BLaER1 (cell line): ENCODE results near the gene HOXB13.

Experiments used
- H3K27ac ChIP-seq: shearing (Covaris generic); formaldehyde crosslinking; 2 replicates; pipeline ENCODE4 v1.8.1; 2022
- H3K27me3 ChIP-seq: shearing (Covaris generic); formaldehyde crosslinking; 2 replicates; pipeline ENCODE4 v1.8.1; 2022
- H3K36me3 ChIP-seq: shearing (Covaris generic); formaldehyde crosslinking; 2 replicates; pipeline ENCODE4 v1.8.1; 2022
- H3K4me1 ChIP-seq: shearing (Covaris generic); formaldehyde crosslinking; 2 replicates; pipeline ENCODE4 v1.8.1; 2022
- H3K4me2 ChIP-seq: shearing (Covaris generic); formaldehyde crosslinking; 2 replicates; pipeline ENCODE4 v1.8.1; 2022
- H3K4me3 ChIP-seq: shearing (Covaris generic); formaldehyde crosslinking; 2 replicates; pipeline ENCODE4 v1.8.1; 2022
- H3K9ac ChIP-seq: shearing (Covaris generic); formaldehyde crosslinking; 2 replicates; pipeline ENCODE4 v1.8.1; 2022
- H3K9me3 ChIP-seq: shearing (Covaris generic); formaldehyde crosslinking; 2 replicates; pipeline ENCODE4 v1.8.1; 2022
- H4K20me1 ChIP-seq: shearing (Covaris generic); formaldehyde crosslinking; 2 replicates; pipeline ENCODE4 v1.8.1; 2022
- Cebpa-rat ChIP-seq: shearing (Covaris generic); IDR thresholded peaks from 2 replicates; pipeline ENCODE4 v1.8.1; 2022

HOXB13 gene

DNA sequence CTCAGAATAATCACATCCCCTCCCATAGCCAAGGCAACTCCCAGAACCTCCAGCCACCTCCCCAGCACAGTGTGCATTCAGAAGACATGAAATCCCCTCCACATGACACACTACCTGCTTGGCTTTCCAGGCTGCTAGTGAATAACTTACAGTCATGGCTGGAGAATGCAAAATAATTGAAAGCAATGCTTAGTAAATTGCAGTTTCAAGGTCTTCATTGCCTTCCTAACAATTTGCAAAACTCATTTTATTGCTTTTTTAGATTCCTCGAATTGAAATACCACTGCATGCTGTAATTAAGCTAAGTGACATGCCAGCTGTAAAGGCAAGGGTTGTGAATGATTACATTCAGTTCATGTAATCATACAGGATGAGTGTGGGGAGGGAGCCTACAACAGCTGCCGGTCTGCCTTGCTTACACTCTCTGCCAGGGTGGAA is 29.0 kb upstream of the HOXB13 start:
- H3K4me2 ChIP-seq: no peak overlapping the region
- no peaks in the 10 kb centered on the region; the same call in 1 of the 2 replicates for H3K4me1 ChIP-seq
- no peaks in the 10 kb centered on the region; the same call in 1 of the 2 replicates for H3K9me3 ChIP-seq
- H3K36me3 ChIP-seq: no peaks in the 10 kb centered on the region
- peaks cover 52% of the 10 kb centered on the region for H4K20me1 ChIP-seq
- no peak overlapping the region for H3K4me3 ChIP-seq
- no peak overlapping the region for H3K27ac ChIP-seq
- no peak for TF ChIP-seq Cebpa-rat
- peaks cover 76% of the 10 kb centered on the region for H3K27me3 ChIP-seq
- H3K9ac ChIP-seq: no peak overlapping the region

DNA sequence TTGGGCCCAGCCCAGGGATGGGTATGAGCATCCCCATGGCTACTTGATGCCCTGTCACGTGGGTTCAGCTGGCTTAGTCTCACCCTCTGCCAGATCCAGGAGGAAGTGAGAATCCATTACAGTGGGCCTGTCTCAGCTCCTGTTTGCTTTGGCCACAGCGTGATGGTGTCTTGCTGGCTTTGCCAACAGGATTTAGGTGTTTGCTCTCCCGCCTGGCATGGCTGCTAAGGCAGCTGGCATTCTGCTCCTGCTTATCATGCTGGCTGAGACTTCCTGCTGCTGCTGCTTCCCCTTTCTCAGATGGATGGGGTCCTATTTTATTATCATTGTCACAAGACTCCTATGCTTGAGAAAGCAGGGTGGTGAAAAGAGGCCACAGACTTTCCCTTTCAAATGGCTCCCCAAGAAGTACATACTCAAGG is 28.3 kb upstream of the HOXB13 start:
- Histone ChIP-seq H3K4me3 (no peak overlapping the region), H3K27me3 (peaks cover 79% of the 10 kb centered on the region), H3K27ac (no peak overlapping the region)

DNA sequence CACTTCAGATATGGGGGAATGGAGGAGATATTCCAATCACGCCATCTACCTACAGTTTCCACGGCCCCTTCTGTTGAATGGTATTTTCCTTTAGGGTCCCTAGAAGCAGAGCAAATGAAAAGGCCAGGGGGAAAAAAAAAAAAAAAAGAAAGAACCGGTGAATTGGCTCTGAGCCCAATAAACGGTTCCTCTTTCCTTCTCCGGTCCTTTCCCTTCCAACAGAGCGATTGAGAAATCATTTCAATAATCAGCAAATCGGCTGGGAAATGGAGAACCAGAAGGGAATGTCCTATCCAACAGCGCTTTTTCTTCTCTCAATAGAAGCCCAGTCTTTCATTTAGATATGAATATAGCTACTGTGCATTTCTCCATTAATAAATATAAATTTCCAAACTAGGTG is 26.8 kb upstream of the HOXB13 start:
- H3K9me3 ChIP-seq: no peaks in the 10 kb centered on the region; the same call in 1 of the 2 replicates
- no peak for TF ChIP-seq Cebpa-rat
- H3K27me3 ChIP-seq: peaks cover 85% of the 10 kb centered on the region
- H3K4me3 ChIP-seq: no peak overlapping the region
- no peaks in the 10 kb centered on the region for H3K36me3 ChIP-seq
- H3K4me2 ChIP-seq: no peak overlapping the region
- H3K4me1 ChIP-seq: no peaks in the 10 kb centered on the region; the same call in 1 of the 2 replicates
- H3K27ac ChIP-seq: no peak overlapping the region
- H3K9ac ChIP-seq: no peak overlapping the region
- peaks cover 73% of the 10 kb centered on the region for H4K20me1 ChIP-seq

More for the DNA sequence above, 28.3 kb upstream of the HOXB13 start:
- Histone ChIP-seq H3K9me3 (no peaks in the 10 kb centered on the region; the same call in 1 of the 2 replicates), H3K4me2 (no peak overlapping the region), H3K9ac (no peak overlapping the region), H3K4me1 (no peaks in the 10 kb centered on the region; the same call in 1 of the 2 replicates), H3K36me3 (no peaks in the 10 kb centered on the region), H4K20me1 (peaks cover 59% of the 10 kb centered on the region)
- no peak for TF ChIP-seq Cebpa-rat

DNA sequence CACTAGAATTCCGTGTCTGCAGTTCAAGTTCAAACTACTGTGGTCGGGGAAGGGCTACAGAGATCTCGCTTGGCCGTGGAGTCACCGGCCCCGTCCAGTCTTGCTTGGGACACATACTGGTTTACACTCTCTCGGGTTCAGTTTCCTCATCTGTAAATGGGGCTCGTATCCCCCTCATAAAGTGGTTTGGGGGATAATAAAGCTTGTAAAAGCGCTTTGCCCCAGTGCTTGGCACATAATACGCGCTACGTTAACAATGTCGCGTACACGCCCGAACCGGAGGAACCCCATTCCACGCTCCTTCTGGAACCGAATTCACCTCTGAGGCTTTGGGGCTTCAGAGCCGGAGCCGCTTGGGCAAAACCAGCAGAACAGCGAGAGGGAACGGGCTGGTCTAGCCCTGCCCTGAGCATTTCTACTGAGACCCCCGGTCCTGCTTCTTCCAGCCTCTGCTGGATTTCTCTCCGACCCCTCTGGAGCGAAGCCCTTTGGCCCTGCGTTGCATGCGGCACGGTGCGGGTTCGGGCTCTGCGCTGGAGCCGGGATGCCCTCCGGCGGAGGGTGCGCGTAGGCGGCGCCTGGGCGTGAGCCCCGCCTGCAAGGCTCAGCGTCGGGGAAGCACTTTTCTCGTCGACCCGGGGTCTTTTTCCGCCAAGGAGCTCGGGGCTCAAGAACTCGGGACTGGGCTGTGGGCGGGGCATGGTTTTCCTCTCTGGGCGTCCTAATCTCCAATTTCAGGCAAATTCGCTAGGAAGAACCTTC is 26.1 kb upstream of the HOXB13 start:
- Histone ChIP-seq H3K4me1 (no peaks in the 10 kb centered on the region; the same call in 1 of the 2 replicates), H3K9ac (no peak overlapping the region), H3K4me3 (no peak overlapping the region), H3K36me3 (no peaks in the 10 kb centered on the region), H3K9me3 (no peaks in the 10 kb centered on the region; the same call in 1 of the 2 replicates), H4K20me1 (peaks cover 80% of the 10 kb centered on the region), H3K27me3 (peaks cover 91% of the 10 kb centered on the region), H3K27ac (no peak overlapping the region), H3K4me2 (no peak overlapping the region)
- TF ChIP-seq Cebpa-rat: no peak

DNA sequence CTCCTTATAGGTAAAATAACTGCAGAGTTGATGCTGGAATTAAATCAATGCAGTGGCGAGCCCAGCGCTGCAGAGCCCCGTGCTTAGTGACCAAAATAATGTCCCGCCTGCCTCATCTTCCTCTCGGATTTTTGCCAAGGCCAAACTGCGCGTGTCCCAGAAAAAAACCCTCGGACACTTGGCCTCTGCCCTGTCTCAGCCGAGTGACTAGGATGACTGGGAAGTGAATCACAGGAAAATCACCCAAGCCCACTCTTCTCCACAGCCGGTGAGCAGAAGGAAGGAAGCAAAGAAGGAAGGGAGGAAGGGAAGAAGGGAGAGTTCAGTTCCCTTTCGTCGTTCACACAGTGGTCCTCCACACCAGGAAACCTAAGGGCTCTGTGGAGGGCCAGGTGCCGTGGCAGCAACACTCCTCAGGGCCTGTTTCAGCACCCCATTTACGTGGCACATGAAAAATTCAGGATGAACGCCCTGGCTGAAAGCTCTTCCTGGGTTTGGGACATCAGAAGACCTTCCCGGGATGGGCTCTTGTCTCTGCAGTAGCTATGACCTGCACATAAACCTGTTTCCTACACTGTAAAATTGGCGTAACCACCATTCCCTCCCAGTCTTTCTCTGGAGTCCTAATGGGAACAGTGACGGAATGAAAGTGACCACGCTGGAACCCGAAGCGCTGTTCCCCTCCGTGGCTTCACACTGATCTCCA is 25.4 kb upstream of the HOXB13 start:
- H3K36me3 ChIP-seq: no peaks in the 10 kb centered on the region
- peaks cover 98% of the 10 kb centered on the region for H3K27me3 ChIP-seq
- H3K4me3 ChIP-seq: no peak overlapping the region
- peaks cover 88% of the 10 kb centered on the region for H4K20me1 ChIP-seq
- no peaks in the 10 kb centered on the region; the same call in 1 of the 2 replicates for H3K4me1 ChIP-seq
- H3K4me2 ChIP-seq: no peak overlapping the region
- no peak overlapping the region for H3K27ac ChIP-seq
- no peak for TF ChIP-seq Cebpa-rat
- H3K9me3 ChIP-seq: no peaks in the 10 kb centered on the region; the same call in 1 of the 2 replicates
- no peak overlapping the region for H3K9ac ChIP-seq

DNA sequence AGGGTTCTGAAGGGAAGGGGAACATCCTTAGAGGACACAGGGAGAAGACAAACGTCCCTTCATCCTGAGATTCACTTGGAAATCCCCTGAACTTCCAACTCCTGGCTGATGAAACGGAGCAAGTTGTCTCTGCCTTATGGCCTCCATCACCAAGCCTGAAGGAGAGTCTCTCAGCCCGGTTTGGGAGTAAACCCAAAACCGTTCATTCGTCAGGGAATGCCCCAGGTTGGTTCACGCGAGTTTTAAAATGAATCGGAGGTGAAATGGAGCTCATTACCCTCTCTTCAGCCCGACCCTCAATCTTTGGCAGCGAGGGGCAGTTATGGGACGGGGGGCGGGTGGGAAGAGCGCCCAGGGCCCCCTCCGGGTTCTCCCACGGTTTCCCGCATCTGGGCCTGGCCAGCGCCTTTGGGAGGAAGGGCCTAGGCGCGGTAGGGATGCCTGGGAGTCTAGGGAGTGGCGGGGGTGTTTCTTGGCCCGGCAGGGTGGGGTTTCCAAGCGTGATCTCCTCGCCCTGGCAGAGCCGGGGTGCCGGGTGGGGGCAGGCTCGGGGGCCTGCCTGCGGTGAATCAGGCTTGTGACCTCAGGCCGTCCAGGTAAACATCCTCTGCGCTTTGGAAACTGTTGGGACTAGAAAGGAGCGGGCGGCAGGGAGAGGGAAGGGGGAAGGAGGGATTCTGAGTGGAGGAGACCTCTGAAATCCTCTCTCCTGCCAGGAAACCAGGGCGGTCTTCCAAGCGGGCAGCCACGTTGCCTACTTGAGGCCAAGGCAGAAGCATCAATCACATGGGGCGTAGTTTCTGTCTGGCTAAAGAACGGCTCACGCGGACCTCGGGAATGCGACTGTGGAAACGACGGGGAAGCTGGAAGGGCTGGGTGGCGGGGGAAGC is 24.1 kb upstream of the HOXB13 start:
- no peak overlapping the region for H3K9ac ChIP-seq
- no peak overlapping the region for H3K4me2 ChIP-seq
- peaks cover 97% of the 10 kb centered on the region for H4K20me1 ChIP-seq
- H3K36me3 ChIP-seq: no peaks in the 10 kb centered on the region
- no peak for TF ChIP-seq Cebpa-rat
- peaks cover 100% of the 10 kb centered on the region for H3K27me3 ChIP-seq
- no peak overlapping the region for H3K27ac ChIP-seq
- H3K4me1 ChIP-seq: no peaks in the 10 kb centered on the region; the same call in 1 of the 2 replicates
- no peak overlapping the region for H3K4me3 ChIP-seq
- no peaks in the 10 kb centered on the region; the same call in 1 of the 2 replicates for H3K9me3 ChIP-seq

DNA sequence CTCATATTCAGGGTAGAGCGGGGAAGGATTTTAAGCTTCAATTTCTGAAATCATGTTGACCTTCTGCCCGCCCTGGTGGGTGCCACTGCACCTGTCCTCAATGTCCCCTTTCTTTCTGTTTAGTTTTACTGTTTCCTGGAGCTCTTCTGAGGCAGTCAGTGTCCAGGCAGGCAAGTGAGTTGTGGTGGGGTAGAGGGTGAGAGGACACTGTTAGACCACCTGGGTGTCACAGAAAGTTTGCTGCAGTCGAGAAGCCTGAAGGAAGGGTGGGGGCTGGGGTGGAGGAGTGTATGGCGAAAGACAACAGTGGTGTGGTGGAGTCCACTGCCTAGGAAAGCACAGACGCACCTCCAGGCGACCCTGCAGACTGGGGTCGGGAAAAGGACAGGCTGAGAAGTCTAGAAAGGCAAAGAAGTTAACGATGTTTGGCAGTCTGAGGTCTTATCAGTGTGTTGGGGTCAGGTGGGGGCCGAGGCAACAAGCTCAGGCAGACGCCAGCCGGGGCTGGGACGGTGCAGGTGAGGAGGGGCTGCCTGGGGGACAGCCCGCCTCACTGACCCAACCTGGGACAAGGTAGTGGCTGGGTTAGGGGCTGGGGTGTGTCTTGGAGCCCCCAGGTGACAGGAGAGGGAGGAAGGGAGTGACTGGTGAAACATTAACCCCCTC is 23.3 kb upstream of the HOXB13 start:
- no peak overlapping the region for H3K4me2 ChIP-seq

DNA sequence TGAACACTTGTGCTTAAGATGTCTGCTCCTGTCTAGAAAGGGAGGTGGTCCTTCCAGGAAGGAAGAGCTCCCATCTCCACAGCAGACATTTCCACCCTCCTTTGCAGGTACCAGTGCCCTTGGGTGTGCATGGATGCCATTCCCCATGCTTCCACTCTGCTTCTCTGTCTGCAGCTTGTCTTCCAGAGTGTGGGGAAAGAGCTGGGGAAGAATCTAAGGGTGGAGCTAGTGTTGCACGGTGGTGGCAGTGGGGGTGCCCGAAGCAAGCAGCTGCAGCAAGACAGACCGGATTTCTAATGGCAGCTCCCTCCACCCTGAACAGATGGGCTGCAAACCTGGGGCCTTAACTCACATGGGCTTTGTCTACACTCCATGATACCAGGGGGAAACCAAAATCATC is 22.6 kb upstream of the HOXB13 start:
- Histone ChIP-seq H3K4me2 (no peak overlapping the region), H3K27me3 (peaks cover 100% of the 10 kb centered on the region), H3K36me3 (no peaks in the 10 kb centered on the region), H3K9me3 (no peaks in the 10 kb centered on the region; the same call in 1 of the 2 replicates), H3K4me3 (no peak overlapping the region), H3K9ac (no peak overlapping the region), H4K20me1 (peaks cover 100% of the 10 kb centered on the region), H3K4me1 (no peaks in the 10 kb centered on the region), H3K27ac (no peak overlapping the region)
- no peak for TF ChIP-seq Cebpa-rat

More for the DNA sequence above, 23.3 kb upstream of the HOXB13 start:
- Histone ChIP-seq H3K9ac (no peak overlapping the region), H3K4me3 (no peak overlapping the region), H3K4me1 (no peaks in the 10 kb centered on the region; the same call in 1 of the 2 replicates), H3K36me3 (no peaks in the 10 kb centered on the region), H4K20me1 (peaks cover 97% of the 10 kb centered on the region), H3K27me3 (peaks cover 100% of the 10 kb centered on the region), H3K27ac (no peak overlapping the region), H3K9me3 (no peaks in the 10 kb centered on the region; the same call in 1 of the 2 replicates)
- no peak for TF ChIP-seq Cebpa-rat
